Stimulated activated CD4-positive, alpha-beta T cell treated with anti-CD3 and anti-CD28 coated beads, Interleukin-15, amount 100 ng/mL, for 48 hours (primary cell): ENCODE data around the gene CC2D1B.

ENCODE experiments used
- DNase-seq, 2 donors: peaks; one replicate each; pipeline ENCODE4 v3.0.0-alpha.2; 2020; ENCODE audit warnings: low read depth in 2 of 2

CC2D1B gene

GRCh38 chr1:52359676-52360594, 6.1 kb downstream of the CC2D1B start:
- no peak for DNase-seq

GRCh38 chr1:52358851-52359497, 7.0 kb downstream of the CC2D1B start:
- no peak for DNase-seq

- DNase-seq = no peak
These were observed 8.6 kb downstream of the CC2D1B start for GRCh38 chr1:52357397-52357796.

- DNase-seq = no peak
These were observed 9.1 kb downstream of the CC2D1B start for GRCh38 chr1:52356818-52357355.

- no peak for DNase-seq
These were observed 10.0 kb downstream of the CC2D1B start for GRCh38 chr1:52355847-52356505.

GRCh38 chr1:52355436-52355835, 10.6 kb downstream of the CC2D1B start:
- DNase-seq = no peak

- no peak for DNase-seq
These were observed 13.3 kb downstream of the CC2D1B start for GRCh38 chr1:52352690-52353089.

- no peak for DNase-seq
These were observed 17.2 kb downstream of the CC2D1B start for GRCh38 chr1:52348704-52349300.

GRCh38 chr1:52346653-52347052, 19.4 kb downstream of the CC2D1B start:
- DNase-seq = no peak

GRCh38 chr1:52345252-52345651, 20.8 kb downstream of the CC2D1B start:
- DNase-seq = no peak

GRCh38 chr1:52343979-52344378, 22.0 kb downstream of the CC2D1B start:
- DNase-seq = no peak

GRCh38 chr1:52341655-52342260, 24.2 kb downstream of the CC2D1B start:
- no peak for DNase-seq

- no peak for DNase-seq
These were observed 28.6 kb downstream of the CC2D1B start for GRCh38 chr1:52337439-52337838.

GRCh38 chr1:52334906-52335528, 31.0 kb downstream of the CC2D1B start:
- no peak for DNase-seq

- no peak for DNase-seq
These were observed 33.6 kb downstream of the CC2D1B start for GRCh38 chr1:52332411-52332810.

GRCh38 chr1:52328615-52329014, 37.4 kb downstream of the CC2D1B start:
- DNase-seq = no peak

GRCh38 chr1:52325786-52326185, 40.2 kb downstream of the CC2D1B start:
- no peak for DNase-seq

GRCh38 chr1:52323731-52324130, 42.3 kb downstream of the CC2D1B start:
- DNase-seq = no peak

- no peak for DNase-seq
These were observed 44.9 kb downstream of the CC2D1B start for GRCh38 chr1:52321061-52321460.

GRCh38 chr1:52306227-52307006, 59.6 kb downstream of the CC2D1B start:
- no peak for DNase-seq
